Stimulated activated CD4-positive, alpha-beta T cell treated with anti-CD3 and anti-CD28 coated beads, TNF-alpha, amount 100 ng/mL, for 48 hours (primary cell): ENCODE data around the gene GPR26.

Experiments used
- DNase-seq, 3 donors: peaks; one replicate each; pipeline ENCODE4 v3.0.0-alpha.2; 2020; ENCODE audit warnings: low read depth in 3 of 3

GPR26 gene

GRCh38 chr10:123666318-123667236, at the start of gene GPR26:
Gene GPR26, plus strand, starts transcription at chr10:123666355. Its CDS starts 53 bp downstream, at chr10:123666408.
- no peak for DNase-seq

GRCh38 chr10:123618224-123618623, 47.9 kb upstream of the GPR26 start:
- no peak for DNase-seq

GRCh38 chr10:123619067-123619855, 46.9 kb upstream of the GPR26 start:
- no peak for DNase-seq

GRCh38 chr10:123620621-123621020, 45.5 kb upstream of the GPR26 start:
- no peak for DNase-seq

GRCh38 chr10:123621492-123621891, 44.7 kb upstream of the GPR26 start:
- DNase-seq: no peak

GRCh38 chr10:123621916-123622315, 44.2 kb upstream of the GPR26 start:
- DNase-seq: no peak

GRCh38 chr10:123622381-123622780, 43.8 kb upstream of the GPR26 start:
- no peak for DNase-seq

GRCh38 chr10:123624086-123624485, 42.1 kb upstream of the GPR26 start:
- no peak for DNase-seq

- no peak for DNase-seq
These were observed 33.0 kb upstream of the GPR26 start for GRCh38 chr10:123633106-123633505.

- no peak for DNase-seq
These were observed 32.5 kb upstream of the GPR26 start for GRCh38 chr10:123633636-123634035.

GRCh38 chr10:123634221-123634620, 31.9 kb upstream of the GPR26 start:
- DNase-seq: no peak

- no peak for DNase-seq
These were observed 31.0 kb upstream of the GPR26 start for GRCh38 chr10:123635131-123635530.

GRCh38 chr10:123635745-123636144, 30.4 kb upstream of the GPR26 start:
- no peak for DNase-seq

GRCh38 chr10:123636598-123637325, 29.4 kb upstream of the GPR26 start:
- DNase-seq: no peak

GRCh38 chr10:123637326-123637880, 28.8 kb upstream of the GPR26 start:
- no peak for DNase-seq

GRCh38 chr10:123639131-123639530, 27.0 kb upstream of the GPR26 start:
- no peak for DNase-seq

GRCh38 chr10:123640016-123640535, 26.1 kb upstream of the GPR26 start:
- DNase-seq: no peak

GRCh38 chr10:123642293-123642692, 23.9 kb upstream of the GPR26 start:
- DNase-seq: no peak

- no peak for DNase-seq
These were observed 23.5 kb upstream of the GPR26 start for GRCh38 chr10:123642697-123643096.

- no peak for DNase-seq
These were observed 22.8 kb upstream of the GPR26 start for GRCh38 chr10:123643315-123643714.

GRCh38 chr10:123645016-123645415, 21.1 kb upstream of the GPR26 start:
- no peak for DNase-seq

- DNase-seq: no peak
These were observed 20.5 kb upstream of the GPR26 start for GRCh38 chr10:123645615-123646014.
